ENCODE results near the gene KDM1A.
A peak's percentile ranks its signal among the peaks of the same experiment; 100 is the strongest.

Gene KDM1A

GRCh38 chr1:23069675-23070074 lies 50.4 kb downstream of the KDM1A start:
- no peak for DNase-seq (ENCODE audit: low read depth in 3 of 3)

- DNase-seq (ENCODE audit: low read depth in 3 of 3) = no peak
These were observed 54.7 kb downstream of the KDM1A start for GRCh38 chr1:23074012-23074411.

- DNase-seq (ENCODE audit: low read depth in 3 of 3) = no peak
These were observed 59.8 kb downstream of the KDM1A start for GRCh38 chr1:23079025-23079424.

GRCh38 chr1:23080885-23081284 lies 61.6 kb downstream of the KDM1A start:
- DNase-seq (ENCODE audit: low read depth in 3 of 3) = no peak

- DNase-seq (ENCODE audit: low read depth in 3 of 3) = no peak
These were observed 62.1 kb downstream of the KDM1A start for GRCh38 chr1:23081376-23081775.

- DNase-seq (ENCODE audit: low read depth in 3 of 3) = no peak
These were observed 64.6 kb downstream of the KDM1A start for GRCh38 chr1:23083714-23084480.

- no peak for DNase-seq (ENCODE audit: low read depth in 3 of 3)
These were observed 65.6 kb downstream of the KDM1A start for GRCh38 chr1:23084880-23085279.

- DNase-seq (ENCODE audit: low read depth in 3 of 3) = no peak
These were observed 66.4 kb downstream of the KDM1A start for GRCh38 chr1:23085696-23086095.

GRCh38 chr1:23088027-23088426 lies 68.8 kb downstream of the KDM1A start:
- DNase-seq (ENCODE audit: low read depth in 3 of 3) = no peak

GRCh38 chr1:23090056-23090455 lies 70.8 kb downstream of the KDM1A start:
- DNase-seq (ENCODE audit: low read depth in 3 of 3) = no peak

GRCh38 chr1:23091545-23091944 lies 72.3 kb downstream of the KDM1A start:
- DNase-seq (ENCODE audit: low read depth in 3 of 3) = no peak

- no peak for DNase-seq (ENCODE audit: low read depth in 3 of 3)
These were observed 73.2 kb downstream of the KDM1A start for GRCh38 chr1:23092447-23092846.

GRCh38 chr1:23097316-23097715 lies 78.0 kb downstream of the KDM1A start:
- DNase-seq (ENCODE audit: low read depth in 3 of 3) = no peak

GRCh38 chr1:23098463-23099170 lies 79.3 kb downstream of the KDM1A start:
- peak; percentile 13 to 27 (median 26) for DNase-seq (ENCODE audit: low read depth in 3 of 3)

- DNase-seq (ENCODE audit: low read depth in 3 of 3) = no peak
These were observed 79.9 kb downstream of the KDM1A start for GRCh38 chr1:23099171-23099536.

GRCh38 chr1:23100074-23100748 lies 80.9 kb downstream of the KDM1A start:
- no peak for DNase-seq (ENCODE audit: low read depth in 3 of 3)

- no peak for DNase-seq (ENCODE audit: low read depth in 3 of 3)
These were observed 82.0 kb downstream of the KDM1A start for GRCh38 chr1:23101101-23101827.

- no peak for DNase-seq (ENCODE audit: low read depth in 3 of 3)
These were observed 82.6 kb downstream of the KDM1A start for GRCh38 chr1:23101887-23102286.

- no peak for DNase-seq (ENCODE audit: low read depth in 3 of 3)
These were observed 83.0 kb downstream of the KDM1A start for GRCh38 chr1:23102289-23102688.

GRCh38 chr1:23103001-23103889 lies 84.0 kb downstream of the KDM1A start:
- no peak for DNase-seq (ENCODE audit: low read depth in 3 of 3)

GRCh38 chr1:23108918-23109533 lies 89.8 kb downstream of the KDM1A start:
- no peak for DNase-seq (ENCODE audit: low read depth in 3 of 3)

All from stimulated activated CD4-positive, alpha-beta T cell treated with anti-CD3 and anti-CD28 coated beads, TNF-alpha, amount 100 ng/mL, for 4 hours (primary cell).